ENCODE results near the gene SEMA3B.

SEMA3B gene

DNA sequence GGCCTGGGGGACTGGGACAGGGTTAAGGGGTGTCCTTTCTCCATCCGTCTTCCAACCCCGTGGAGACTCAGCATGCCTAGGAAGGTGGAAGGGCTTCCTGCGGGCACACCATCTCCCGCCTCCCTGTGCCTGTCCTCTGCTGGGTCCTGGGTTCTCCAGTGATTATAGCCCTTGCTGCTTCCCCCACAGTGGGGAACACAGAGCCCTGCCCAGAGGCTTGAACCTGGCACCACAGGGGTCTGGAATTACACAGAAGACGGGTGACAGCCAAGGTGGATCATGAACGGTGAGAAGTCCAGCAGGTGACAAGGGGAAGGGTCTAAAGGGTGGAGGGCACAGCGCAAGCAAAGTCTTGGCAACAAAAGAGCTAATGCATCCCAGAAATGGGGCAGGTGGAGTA, 6.2 kb upstream of the SEMA3B start:
- no peak for DNase-seq (ENCODE audit: low spot score)
- in situ Hi-C loops (cut with MboI; ENCODE audit: low sequenced_read_pairs, unreplicated experiment): no loop called here
- TF ChIP-seq, protein P1, sequence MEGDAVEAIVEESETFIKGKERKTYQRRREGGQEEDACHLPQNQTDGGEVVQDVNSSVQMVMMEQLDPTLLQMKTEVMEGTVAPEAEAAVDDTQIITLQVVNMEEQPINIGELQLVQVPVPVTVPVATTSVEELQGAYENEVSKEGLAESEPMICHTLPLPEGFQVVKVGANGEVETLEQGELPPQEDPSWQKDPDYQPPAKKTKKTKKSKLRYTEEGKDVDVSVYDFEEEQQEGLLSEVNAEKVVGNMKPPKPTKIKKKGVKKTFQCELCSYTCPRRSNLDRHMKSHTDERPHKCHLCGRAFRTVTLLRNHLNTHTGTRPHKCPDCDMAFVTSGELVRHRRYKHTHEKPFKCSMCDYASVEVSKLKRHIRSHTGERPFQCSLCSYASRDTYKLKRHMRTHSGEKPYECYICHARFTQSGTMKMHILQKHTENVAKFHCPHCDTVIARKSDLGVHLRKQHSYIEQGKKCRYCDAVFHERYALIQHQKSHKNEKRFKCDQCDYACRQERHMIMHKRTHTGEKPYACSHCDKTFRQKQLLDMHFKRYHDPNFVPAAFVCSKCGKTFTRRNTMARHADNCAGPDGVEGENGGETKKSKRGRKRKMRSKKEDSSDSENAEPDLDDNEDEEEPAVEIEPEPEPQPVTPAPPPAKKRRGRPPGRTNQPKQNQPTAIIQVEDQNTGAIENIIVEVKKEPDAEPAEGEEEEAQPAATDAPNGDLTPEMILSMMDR (IDR thresholded peaks at IDR 0.05; ENCODE audit: borderline replicate concordance, control extremely low read depth, extremely low read depth, insufficient read depth, missing control alignments): no peak

DNA sequence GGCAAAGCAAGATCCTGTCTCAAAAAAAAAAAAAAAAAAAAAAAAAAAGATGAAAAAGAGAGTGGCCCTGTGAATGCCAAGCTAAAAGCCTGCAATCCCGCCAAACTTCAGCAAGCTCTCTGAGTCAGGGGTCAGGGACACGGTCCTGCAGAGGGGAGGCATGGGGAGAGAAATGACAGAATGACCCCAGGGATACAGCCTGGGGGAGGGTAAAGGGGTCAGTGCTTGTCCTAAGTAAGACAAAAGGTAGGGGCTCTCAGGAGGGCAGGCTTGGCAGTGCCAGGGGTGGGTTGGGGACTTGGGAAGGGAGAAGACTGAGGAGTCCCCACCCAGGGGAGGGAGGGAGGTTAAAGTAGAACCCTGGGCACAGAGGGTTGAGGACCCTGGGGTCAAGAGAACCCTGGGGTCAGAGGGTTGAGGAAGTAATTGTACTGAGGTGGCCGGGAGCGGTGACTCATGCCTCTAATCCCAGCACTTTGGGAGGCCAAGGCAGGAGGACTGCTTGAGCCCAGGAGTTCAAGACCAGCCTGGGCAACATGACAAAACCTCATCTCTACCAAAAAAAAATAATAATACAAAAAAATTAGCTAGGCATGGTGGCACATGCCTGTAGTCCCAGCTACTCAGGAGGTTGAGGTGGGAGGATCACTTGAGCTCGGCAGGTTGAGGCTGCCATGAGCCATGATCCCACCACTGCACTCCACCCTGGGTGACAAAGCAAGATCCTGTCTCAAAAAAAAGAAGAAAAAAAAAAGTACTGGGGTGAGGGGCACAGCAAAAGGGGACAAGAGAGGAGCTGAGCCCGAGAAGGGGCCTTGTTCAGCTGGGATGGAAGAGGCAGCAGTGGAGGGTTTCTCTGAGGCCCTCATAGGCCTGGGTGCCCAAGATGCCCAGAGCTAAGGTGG, 5.2 kb upstream of the SEMA3B start:
- DNase-seq (ENCODE audit: low spot score): no peak
- TF ChIP-seq, protein P1 (IDR thresholded peaks at IDR 0.05; ENCODE audit: borderline replicate concordance, control extremely low read depth, extremely low read depth, insufficient read depth, missing control alignments): no peak
- in situ Hi-C loops (cut with MboI; ENCODE audit: low sequenced_read_pairs, unreplicated experiment): no loop called here

DNA sequence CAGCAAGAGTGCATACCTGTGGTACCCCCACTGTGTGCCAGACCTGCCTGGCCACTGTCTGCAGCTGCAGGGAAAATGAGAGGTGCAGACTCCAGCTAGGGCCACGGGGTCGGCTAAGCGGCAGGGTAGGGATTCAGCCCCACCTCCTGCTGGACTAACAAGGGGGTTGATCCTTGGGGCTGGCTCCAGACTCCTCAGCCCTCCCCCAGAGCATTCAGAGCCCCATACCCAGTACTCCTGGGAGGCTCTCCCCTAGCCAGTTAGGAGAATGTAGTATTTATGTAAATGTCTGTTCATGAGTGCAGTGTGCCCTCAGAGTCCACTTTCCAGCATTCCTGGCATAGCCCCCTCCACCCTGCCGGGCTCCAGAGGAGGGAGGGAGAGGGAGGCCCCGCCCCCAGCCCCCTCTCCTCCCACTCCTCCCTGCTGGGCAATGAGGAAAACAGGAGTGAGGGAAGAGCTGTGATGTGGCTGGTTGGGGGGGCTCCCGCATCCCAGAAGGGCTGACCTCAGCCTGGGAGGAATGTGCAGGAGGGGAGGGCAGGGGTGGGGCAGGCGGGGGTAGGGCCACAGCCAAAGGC, 4.5 kb upstream of the SEMA3B start:
- no peak for DNase-seq (ENCODE audit: low spot score)
- TF ChIP-seq, protein P1 (IDR thresholded peaks at IDR 0.05; ENCODE audit: borderline replicate concordance, control extremely low read depth, extremely low read depth, insufficient read depth, missing control alignments): no peak
- in situ Hi-C loops (cut with MboI; ENCODE audit: low sequenced_read_pairs, unreplicated experiment): no loop called here

DNA sequence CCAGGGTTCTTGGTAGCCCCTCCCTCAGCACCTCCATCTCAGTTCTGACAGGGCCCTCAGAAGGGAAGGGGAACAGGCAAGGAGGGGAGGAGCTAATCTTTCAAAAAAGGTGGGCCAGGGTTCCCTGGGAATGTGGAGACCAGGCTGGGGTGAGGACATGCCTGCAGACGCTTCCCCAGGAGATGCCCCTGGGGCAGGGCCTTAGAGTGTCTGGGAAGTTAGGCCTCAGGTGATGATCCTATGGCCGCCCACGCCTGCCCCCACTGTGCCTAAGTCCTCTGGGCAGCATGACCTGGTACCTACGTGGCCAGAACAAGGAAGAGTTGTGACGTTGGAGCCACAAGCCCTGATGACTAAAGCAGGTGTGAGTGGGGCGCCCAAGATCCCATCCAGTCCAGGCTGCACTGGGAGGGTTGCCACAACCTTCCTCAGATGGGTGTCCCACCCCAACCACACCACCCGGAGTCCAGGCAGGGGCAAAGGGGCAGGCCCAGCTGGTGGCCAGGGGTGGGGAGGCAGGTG, 3.9 kb upstream of the SEMA3B start:
- no peak for DNase-seq (ENCODE audit: low spot score)
- in situ Hi-C loops (cut with MboI; ENCODE audit: low sequenced_read_pairs, unreplicated experiment): no loop called here
- TF ChIP-seq, protein P1 (IDR thresholded peaks at IDR 0.05; ENCODE audit: borderline replicate concordance, control extremely low read depth, extremely low read depth, insufficient read depth, missing control alignments): no peak

DNA sequence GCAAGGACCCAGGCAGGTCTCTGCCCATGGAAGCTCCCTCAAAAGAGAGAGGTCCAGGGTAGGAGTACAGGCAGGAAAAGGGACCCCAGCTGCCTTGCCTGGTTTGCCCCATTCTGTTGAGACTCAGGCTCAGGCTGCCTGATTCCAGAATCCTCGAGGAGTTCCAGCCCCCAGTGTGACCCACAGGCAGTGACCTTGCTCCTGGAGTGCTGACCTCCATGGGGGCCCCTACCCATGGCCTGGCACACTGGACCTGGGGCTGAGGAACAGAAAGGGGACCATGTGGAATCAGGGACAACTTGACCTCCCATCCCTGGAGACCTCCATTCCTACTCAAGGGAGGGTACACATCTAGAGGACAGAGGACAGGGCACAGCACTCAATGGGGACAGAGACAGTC, 3.4 kb upstream of the SEMA3B start:
- TF ChIP-seq, protein P1 (IDR thresholded peaks at IDR 0.05; ENCODE audit: borderline replicate concordance, control extremely low read depth, extremely low read depth, insufficient read depth, missing control alignments): no peak
- in situ Hi-C loops (cut with MboI; ENCODE audit: low sequenced_read_pairs, unreplicated experiment): no loop called here
- no peak for DNase-seq (ENCODE audit: low spot score)

DNA sequence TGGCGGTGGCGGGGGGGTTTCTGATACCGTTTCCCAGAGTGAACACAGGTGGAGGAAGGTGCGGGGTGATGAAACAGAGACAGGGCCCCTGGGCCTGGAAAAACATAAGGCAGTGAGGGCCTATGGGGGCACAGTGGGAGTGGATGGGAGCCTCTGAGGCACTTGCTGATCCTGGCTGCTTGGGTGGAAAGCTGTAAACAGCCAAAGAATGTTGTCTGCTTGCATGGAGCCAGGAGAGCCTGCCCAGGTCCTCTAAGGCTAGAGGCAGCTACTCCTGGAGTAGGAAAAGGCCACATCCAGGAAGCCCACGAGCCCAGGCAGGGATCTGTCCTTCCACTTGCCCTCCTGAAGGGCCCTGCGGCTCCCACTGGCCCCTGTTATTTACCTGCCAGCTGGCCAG, 2.9 kb upstream of the SEMA3B start:
- DNase-seq (ENCODE audit: low spot score): no peak
- TF ChIP-seq, protein P1 (IDR thresholded peaks at IDR 0.05; ENCODE audit: borderline replicate concordance, control extremely low read depth, extremely low read depth, insufficient read depth, missing control alignments): no peak
- in situ Hi-C loops (cut with MboI; ENCODE audit: low sequenced_read_pairs, unreplicated experiment): no loop called here
